Measurements from ENCODE around the gene DKK3. TPM values are rescaled to one million over a fixed set of nuclear protein-coding genes. Genes with fewer than 3 reads are reported as not detected.
A peak's percentile ranks its signal among the peaks of the same experiment; 100 is the strongest.

Gene DKK3
- polyA plus RNA-seq, 3 donors, result not detected

- no peak overlapping the region for H3K9ac ChIP-seq (ENCODE audit: insufficient read depth, low read length, poor library complexity, severe bottlenecking)
- H3K27ac ChIP-seq (ENCODE audit: low read depth in 1 of 2, low read length in 2 of 2), result no peak overlapping the region
- H3K4me2 ChIP-seq (replicated peaks; ENCODE audit: extremely low read depth, low read length, poor library complexity, severe bottlenecking), result no peak overlapping the region
- no peaks in the 10 kb centered on the region for H3K9me3 ChIP-seq (replicated peaks in 1 of 2; ENCODE audit: control insufficient read depth in 1 of 2, insufficient read depth in 1 of 2, low read length in 2 of 2)
- H3K27me3 ChIP-seq (ENCODE audit: control insufficient read depth in 2 of 2, insufficient read depth in 2 of 2, low read length in 2 of 2), result no peaks in the 10 kb centered on the region
- H4K20me1 ChIP-seq (ENCODE audit: insufficient read depth, low read length), result no peaks in the 10 kb centered on the region
- H2AFZ ChIP-seq (ENCODE audit: insufficient read depth, low read depth, low read length, poor library complexity, severe bottlenecking), result no peak overlapping the region
- Mint-ChIP-seq H3K27me3 (ENCODE audit: low read depth in 3 of 3) (peaks cover 0 to 4% (median 3%) of the 10 kb centered on the region in 3 donors), H3K36me3 (no peaks in the 10 kb centered on the region), H3K27ac (peak overlapping the region in 1 of 7 donors; percentile 13), H3K9me3 (no peaks in the 10 kb centered on the region), H3K4me1 (no peaks in the 10 kb centered on the region), H3K4me3 (no peak overlapping the region)
- no peaks in the 10 kb centered on the region for H3K4me1 ChIP-seq (ENCODE audit: control insufficient read depth in 1 of 2, insufficient read depth in 2 of 2, low read length in 2 of 2)
- no peak for TF ChIP-seq CTCF (IDR thresholded peaks at IDR 0.05)
- no peak for DNase-seq
- WGBS (ENCODE audit: insufficient coverage), result 98% methylated on average over 17 of the region's 19 CpGs
- no peak overlapping the region for H3K4me3 ChIP-seq (replicated peaks in 1 of 3; ENCODE audit: low read depth in 2 of 3, low read length in 3 of 3)
- intact Hi-C loops (cut with micrococcal nuclease), result no loop called here
- no peaks in the 10 kb centered on the region for H3K79me2 ChIP-seq (ENCODE audit: insufficient read depth, low read length)
- no peaks in the 10 kb centered on the region for H3K36me3 ChIP-seq (replicated peaks in 1 of 2; ENCODE audit: control insufficient read depth in 1 of 2, insufficient read depth in 2 of 2, low read length in 2 of 2)
Observed at GRCh38 chr11:11969380-11970215, 38.8 kb downstream of the DKK3 start.

- intact Hi-C loops (cut with micrococcal nuclease), result no loop called here
- Mint-ChIP-seq H3K27ac (no peak overlapping the region), H3K36me3 (no peaks in the 10 kb centered on the region), H3K9me3 (no peaks in the 10 kb centered on the region), H3K4me3 (no peak overlapping the region), H3K4me1 (no peaks in the 10 kb centered on the region), H3K27me3 (ENCODE audit: low read depth in 3 of 3) (peaks cover 3 to 6% (median 4%) of the 10 kb centered on the region in 3 donors)
- no peaks in the 10 kb centered on the region for H3K27me3 ChIP-seq (ENCODE audit: control insufficient read depth in 2 of 2, insufficient read depth in 2 of 2, low read length in 2 of 2)
- no peak overlapping the region for H3K4me3 ChIP-seq (replicated peaks in 1 of 3; ENCODE audit: low read depth in 2 of 3, low read length in 3 of 3)
- no peaks in the 10 kb centered on the region for H3K79me2 ChIP-seq (ENCODE audit: insufficient read depth, low read length)
- H3K9ac ChIP-seq (ENCODE audit: insufficient read depth, low read length, poor library complexity, severe bottlenecking), result no peak overlapping the region
- no peaks in the 10 kb centered on the region for H3K36me3 ChIP-seq (replicated peaks in 1 of 2; ENCODE audit: control insufficient read depth in 1 of 2, insufficient read depth in 2 of 2, low read length in 2 of 2)
- no peak for TF ChIP-seq CTCF (IDR thresholded peaks at IDR 0.05)
- no peak overlapping the region for H3K4me2 ChIP-seq (replicated peaks; ENCODE audit: extremely low read depth, low read length, poor library complexity, severe bottlenecking)
- H3K9me3 ChIP-seq (replicated peaks in 1 of 2; ENCODE audit: control insufficient read depth in 1 of 2, insufficient read depth in 1 of 2, low read length in 2 of 2), result no peaks in the 10 kb centered on the region
- no peaks in the 10 kb centered on the region for H3K4me1 ChIP-seq (ENCODE audit: control insufficient read depth in 1 of 2, insufficient read depth in 2 of 2, low read length in 2 of 2)
- WGBS (ENCODE audit: insufficient coverage), result 82% methylated on average over 9 of the region's 11 CpGs
- DNase-seq, result no peak
- no peak overlapping the region for H3K27ac ChIP-seq (ENCODE audit: low read depth in 1 of 2, low read length in 2 of 2)
- H2AFZ ChIP-seq (ENCODE audit: insufficient read depth, low read depth, low read length, poor library complexity, severe bottlenecking), result no peak overlapping the region
- H4K20me1 ChIP-seq (ENCODE audit: insufficient read depth, low read length), result no peaks in the 10 kb centered on the region
Observed at GRCh38 chr11:11968511-11969280, 39.7 kb downstream of the DKK3 start.
